ENCODE data around the gene SLC19A1.

SLC19A1 gene

GRCh38 chr21:45512626-45513002, 29.6 kb downstream of the SLC19A1 start:
- Mint-ChIP-seq H3K27me3 (ENCODE audit: low read depth, poor library complexity) (no peaks in the 10 kb centered on the region), H3K4me1 (peaks cover 6% of the 10 kb centered on the region), H3K4me3 (no peak overlapping the region), H3K9me3 (peaks cover 4% of the 10 kb centered on the region), H3K36me3 (ENCODE audit: low read depth) (peaks cover 9% of the 10 kb centered on the region), H3K27ac (peak overlapping the region; percentile 39)
- no peak for TF ChIP-seq CTCF (IDR thresholded peaks at IDR 0.05)
- DNase-seq, result no peak

GRCh38 chr21:45511661-45512431, 30.4 kb downstream of the SLC19A1 start:
- H3K36me3 Mint-ChIP-seq (ENCODE audit: low read depth), result peaks cover 1% of the 10 kb centered on the region
- H3K4me1 Mint-ChIP-seq, result peaks cover 6% of the 10 kb centered on the region
- no peak for DNase-seq
- TF ChIP-seq CTCF (IDR thresholded peaks at IDR 0.05), result no peak
- H3K4me3 Mint-ChIP-seq, result no peak overlapping the region
- H3K9me3 Mint-ChIP-seq, result no peaks in the 10 kb centered on the region
- no peaks in the 10 kb centered on the region for H3K27me3 Mint-ChIP-seq (ENCODE audit: low read depth, poor library complexity)
- no peak overlapping the region for H3K27ac Mint-ChIP-seq

GRCh38 chr21:45511007-45511406, 31.2 kb downstream of the SLC19A1 start:
- Mint-ChIP-seq H3K36me3 (ENCODE audit: low read depth) (no peaks in the 10 kb centered on the region), H3K4me3 (no peak overlapping the region), H3K9me3 (no peaks in the 10 kb centered on the region), H3K4me1 (peaks cover 6% of the 10 kb centered on the region), H3K27ac (no peak overlapping the region), H3K27me3 (ENCODE audit: low read depth, poor library complexity) (no peaks in the 10 kb centered on the region)
- TF ChIP-seq CTCF (IDR thresholded peaks at IDR 0.05), result no peak
- no peak for DNase-seq

- TF ChIP-seq CTCF (IDR thresholded peaks at IDR 0.05), result no peak
- Mint-ChIP-seq H3K27me3 (ENCODE audit: low read depth, poor library complexity) (no peaks in the 10 kb centered on the region), H3K27ac (no peak overlapping the region), H3K4me3 (no peak overlapping the region), H3K9me3 (no peaks in the 10 kb centered on the region), H3K36me3 (ENCODE audit: low read depth) (no peaks in the 10 kb centered on the region), H3K4me1 (peaks cover 6% of the 10 kb centered on the region)
- DNase-seq, result no peak
Observed at GRCh38 chr21:45510466-45510955, 31.7 kb downstream of the SLC19A1 start.

GRCh38 chr21:45509566-45510465, 32.4 kb downstream of the SLC19A1 start:
- TF ChIP-seq CTCF (IDR thresholded peaks at IDR 0.05), result no peak
- Mint-ChIP-seq H3K9me3 (no peaks in the 10 kb centered on the region), H3K36me3 (ENCODE audit: low read depth) (no peaks in the 10 kb centered on the region), H3K27ac (no peak overlapping the region), H3K27me3 (ENCODE audit: low read depth, poor library complexity) (no peaks in the 10 kb centered on the region), H3K4me1 (peaks cover 6% of the 10 kb centered on the region), H3K4me3 (no peak overlapping the region)
- peak; percentile 10 for DNase-seq

All from nephron progenitor cell (in vitro differentiated cells).